GM18861 (cell line): ENCODE results near the gene INKA1.
A peak's percentile ranks its signal among the peaks of the same experiment; 100 is the strongest.
"Not testable (repeated sequence)": the region's sequence is repeated elsewhere in the genome, so short reads cannot be mapped to it uniquely, and the experiment has no call there.

Source experiments
- ATAC-seq: cut with Tn5 transposase; IDR thresholded peaks from one replicate; pipeline ENCODE4 v1.9.1; 2021; ENCODE audit not compliant: unreplicated experiment

INKA1 gene

GRCh38 chr3:49802719-49803464 lies at the start of gene INKA1:
Gene INKA1, plus strand, starts transcription at chr3:49803261. Its CDS starts 132 bp downstream, at chr3:49803393.
- peak; percentile 33 for ATAC-seq

GRCh38 chr3:49754536-49754935 lies 48.5 kb upstream of the INKA1 start:
- ATAC-seq = no peak

- no peak for ATAC-seq
Measured at GRCh38 chr3:49756036-49756435, 47.0 kb upstream of the INKA1 start.

GRCh38 chr3:49757197-49757596 lies 45.9 kb upstream of the INKA1 start:
- no peak for ATAC-seq

GRCh38 chr3:49759226-49759625 lies 43.8 kb upstream of the INKA1 start:
- no peak for ATAC-seq

- no peak for ATAC-seq
Measured at GRCh38 chr3:49761661-49762060, 41.4 kb upstream of the INKA1 start.

GRCh38 chr3:49763981-49764380 lies 39.1 kb upstream of the INKA1 start:
- ATAC-seq = no peak

- no peak for ATAC-seq
Measured at GRCh38 chr3:49769286-49769915, 33.7 kb upstream of the INKA1 start.

GRCh38 chr3:49769926-49770325 lies 33.1 kb upstream of the INKA1 start:
- ATAC-seq = no peak

GRCh38 chr3:49771340-49771938 lies 31.6 kb upstream of the INKA1 start:
- no peak for ATAC-seq

- ATAC-seq = no peak
Measured at GRCh38 chr3:49772703-49773102, 30.4 kb upstream of the INKA1 start.

- no peak for ATAC-seq
Measured at GRCh38 chr3:49775538-49775937, 27.5 kb upstream of the INKA1 start.

GRCh38 chr3:49776101-49776500 lies 27.0 kb upstream of the INKA1 start:
- ATAC-seq = not testable (repeated sequence)

GRCh38 chr3:49779358-49780079 lies 23.5 kb upstream of the INKA1 start:
- ATAC-seq = no peak

- ATAC-seq = no peak
Measured at GRCh38 chr3:49780080-49780974, 22.7 kb upstream of the INKA1 start.

GRCh38 chr3:49780975-49781365 lies 22.1 kb upstream of the INKA1 start:
- ATAC-seq = not testable (repeated sequence)

GRCh38 chr3:49781415-49782199 lies 21.5 kb upstream of the INKA1 start:
- ATAC-seq = no peak

GRCh38 chr3:49782277-49782676 lies 20.8 kb upstream of the INKA1 start:
- not testable (repeated sequence) for ATAC-seq

GRCh38 chr3:49785565-49786356 lies 17.3 kb upstream of the INKA1 start:
- peak; percentile 36 for ATAC-seq
